H1 (cell line): Measurements from ENCODE around the gene SPIRE1. TPM values are rescaled to one million over a fixed set of nuclear protein-coding genes. Genes with fewer than 3 reads are reported as not detected.

ENCODE experiments used
- CTCF ChIA-PET: fragments of 300-600 bp; sonication (Branson Sonifier 250); formaldehyde crosslinking; loops from one replicate; lab custom pipeline; 2021; ENCODE audit not compliant: partially characterized antibody; lab: Charles Lee
- POLR2A ChIA-PET: fragments of 300-600 bp; sonication (Branson Sonifier 250); formaldehyde crosslinking; loops from one replicate; lab custom pipeline; 2021; ENCODE audit warnings: inconsistent platforms; ENCODE audit not compliant: partially characterized antibody; lab: Charles Lee
- DNase-seq, 2 experiments: peaks; one replicate each; pipeline versions ENCODE4 v3.0.0 to v3.0.0-alpha.2; 2010 to 2022; ENCODE audit warnings: low spot score in 2 of 2, low read depth in 1 of 2, mixed read lengths in 1 of 2
- FAIRE-seq: peaks from 2 replicates; lab custom pipeline; 2011; peaks lifted over from hg19 to GRCh38; lab: Jason Lieb, UNC
- H2AFZ ChIP-seq: 2 replicates; pipeline ENCODE4 v1.8.1; 2012; ENCODE audit warnings: low read length, inconsistent platforms
- H2AK5ac ChIP-seq: 2 replicates; pipeline ENCODE4 v1.6.1; 2013; ENCODE audit warnings: low read depth, low read length
- H2BK120ac ChIP-seq: replicated peaks from 2 replicates; pipeline ENCODE3; 2013; ENCODE audit warnings: low read depth, low read length, inconsistent platforms
- H2BK12ac ChIP-seq: 2 replicates; pipeline ENCODE4 v1.6.1; 2013; ENCODE audit warnings: low read depth, low read length
- H2BK15ac ChIP-seq: 2 replicates; pipeline ENCODE4 v1.6.1; 2013; ENCODE audit warnings: low read length
- H2BK20ac ChIP-seq: 2 replicates; pipeline ENCODE4 v1.6.1; 2013; ENCODE audit warnings: low read length
- H2BK5ac ChIP-seq: 2 replicates; pipeline ENCODE4 v1.6.1; 2013; ENCODE audit warnings: low read depth, low read length
- H3K14ac ChIP-seq: 2 replicates; pipeline ENCODE4 v1.6.1; 2013; ENCODE audit warnings: inconsistent platforms; ENCODE audit not compliant: insufficient read length
- H3K18ac ChIP-seq: 2 replicates; pipeline ENCODE4 v1.6.1; 2013; ENCODE audit warnings: low read length; ENCODE audit errors: extremely low read depth
- H3K23ac ChIP-seq: 2 replicates; pipeline ENCODE4 v1.6.1; 2013; ENCODE audit warnings: inconsistent platforms; ENCODE audit not compliant: insufficient read length
- H3K23me2 ChIP-seq: 2 replicates; pipeline ENCODE4 v1.6.1; 2013; ENCODE audit warnings: low read depth, low read length
- H3K27ac ChIP-seq: 2 replicates; pipeline ENCODE4 v1.6.1; 2011; ENCODE audit warnings: low read depth, low read length, inconsistent platforms
- H3K27me3 ChIP-seq, 4 experiments: replicated peaks in 1 of 4; 1 replicate in 1 of 4; 2 replicates in 3 of 4; pipeline versions ENCODE4 v1.6.1 to v1.8.1; 2011 to 2013; ENCODE audit warnings: low read length in 3 of 4, mild to moderate bottlenecking in 3 of 4, inconsistent platforms in 2 of 4, mixed read lengths in 2 of 4, moderate library complexity in 1 of 4; ENCODE audit not compliant: control insufficient read depth in 3 of 4, insufficient read depth in 3 of 4; ENCODE audit errors: extremely low read depth in 1 of 4
- H3K36me3 ChIP-seq, 4 experiments: 2 replicates each; pipeline versions ENCODE4 v1.6.1 to v1.8.1; 2011 to 2013; ENCODE audit warnings: mild to moderate bottlenecking in 4 of 4, low read length in 3 of 4, moderate library complexity in 2 of 4, control low read depth in 1 of 4, inconsistent platforms in 1 of 4; ENCODE audit not compliant: insufficient read depth in 4 of 4, control insufficient read depth in 2 of 4
- H3K4ac ChIP-seq: replicated peaks from 2 replicates; pipeline ENCODE3; 2013; ENCODE audit warnings: low read length, low read depth, mixed read lengths, inconsistent platforms; ENCODE audit not compliant: insufficient read length
- H3K4me1 ChIP-seq, 4 experiments: replicated peaks in 1 of 4; 1 replicate in 1 of 4; 2 replicates in 3 of 4; pipeline versions ENCODE4 v1.6.1 to v1.8.1; 2011 to 2013; ENCODE audit warnings: low read length in 3 of 4, inconsistent platforms in 2 of 4, mixed read lengths in 1 of 4; ENCODE audit not compliant: insufficient read depth in 4 of 4, control insufficient read depth in 3 of 4
- H3K4me2 ChIP-seq, 2 experiments: 2 replicates each; pipeline versions ENCODE4 v1.6.1 to v1.8.1; 2011 to 2013; ENCODE audit warnings: low read depth in 2 of 2, low read length in 2 of 2, control low read depth in 1 of 2, inconsistent platforms in 1 of 2, mild to moderate bottlenecking in 1 of 2; ENCODE audit not compliant: insufficient read depth in 1 of 2
- H3K4me3 ChIP-seq, 4 experiments: fragments of 200-600, 300-600 bp in 1 of 4; sonication (generic), shearing (Covaris generic), sonication (Bioruptor Twin) in 1 of 4; 2 replicates each; pipeline versions ENCODE4 v1.5.1 to v1.8.1; 2011 to 2016; ENCODE audit warnings: low read length in 4 of 4, low read depth in 3 of 4, control low read depth in 2 of 4, inconsistent platforms in 2 of 4, mild to moderate bottlenecking in 2 of 4, mixed read lengths in 1 of 4, moderate library complexity in 1 of 4; ENCODE audit not compliant: insufficient read depth in 2 of 4; ENCODE audit errors: extremely low read depth in 1 of 4
- H3K56ac ChIP-seq: replicated peaks from 2 replicates; pipeline ENCODE3; 2013; ENCODE audit warnings: low read depth, mild to moderate bottlenecking, mixed read lengths, low read length, inconsistent platforms; ENCODE audit not compliant: insufficient read length
- H3K79me1 ChIP-seq: 2 replicates; pipeline ENCODE4 v1.6.1; 2013; ENCODE audit warnings: low read depth, low read length, control low read depth
- H3K79me2 ChIP-seq, 2 experiments: 2 replicates each; pipeline versions ENCODE4 v1.6.1 to v1.8.1; 2012 to 2013; ENCODE audit warnings: low read length in 2 of 2, mild to moderate bottlenecking in 2 of 2, inconsistent platforms in 1 of 2; ENCODE audit not compliant: insufficient read depth in 2 of 2, control insufficient read depth in 1 of 2
- H3K9ac ChIP-seq, 4 experiments: replicated peaks in 1 of 4; 1 replicate in 1 of 4; 2 replicates in 3 of 4; pipeline versions ENCODE4 v1.6.1 to v1.8.1; 2011 to 2013; ENCODE audit warnings: low read depth in 3 of 4, low read length in 3 of 4, control low read depth in 2 of 4, mild to moderate bottlenecking in 2 of 4, moderate library complexity in 2 of 4, inconsistent platforms in 1 of 4; ENCODE audit errors: extremely low read depth in 1 of 4
- H3K9me3 ChIP-seq, 2 experiments: 2 replicates each; pipeline versions ENCODE4 v1.6.1 to v1.8.1; 2012 to 2013; ENCODE audit warnings: mild to moderate bottlenecking in 2 of 2, moderate library complexity in 2 of 2, control low read depth in 1 of 2, inconsistent platforms in 1 of 2, low read depth in 1 of 2, low read length in 1 of 2, mixed read lengths in 1 of 2; ENCODE audit not compliant: insufficient read depth in 2 of 2
- H4K20me1 ChIP-seq, 2 experiments: replicated peaks in 1 of 2; 2 replicates each; pipeline versions ENCODE3 to v1.8.1; 2011 to 2013; ENCODE audit warnings: inconsistent platforms in 2 of 2, low read length in 2 of 2, mild to moderate bottlenecking in 1 of 2; ENCODE audit not compliant: insufficient read depth in 2 of 2, control insufficient read depth in 1 of 2
- H4K5ac ChIP-seq: 2 replicates; pipeline ENCODE4 v1.6.1; 2013; ENCODE audit warnings: low read length, low read depth, mixed read lengths, inconsistent platforms; ENCODE audit not compliant: insufficient read length
- H4K8ac ChIP-seq: 2 replicates; pipeline ENCODE4 v1.8.0; 2013; ENCODE audit warnings: mild to moderate bottlenecking, moderate library complexity, low read length, inconsistent platforms; ENCODE audit not compliant: insufficient read depth; ENCODE audit errors: extremely low read depth
- H4K91ac ChIP-seq: replicated peaks from 2 replicates; pipeline ENCODE3; 2013; ENCODE audit warnings: low read length, mixed read lengths, inconsistent platforms; ENCODE audit not compliant: insufficient read length
- CEBPB ChIP-seq: IDR thresholded peaks from 2 replicates; pipeline ENCODE4 v1.6.1; 2012; ENCODE audit warnings: low read depth, low read length
- CTBP2 ChIP-seq: IDR thresholded peaks from 2 replicates; pipeline ENCODE4 v1.7.0; 2011; ENCODE audit warnings: borderline replicate concordance, mild to moderate bottlenecking, moderate library complexity, mixed read lengths, low read length; ENCODE audit not compliant: insufficient read depth, insufficient read length
- EGR1 ChIP-seq: IDR thresholded peaks from 2 replicates; pipeline ENCODE4 v1.6.1; 2011; ENCODE audit warnings: low read depth, low read length, borderline replicate concordance
- KDM1A ChIP-seq: fragments of 200-600, 300-600 bp; sonication (generic); IDR thresholded peaks from 2 replicates; pipeline ENCODE4 v1.7.1; 2016; ENCODE audit warnings: mild to moderate bottlenecking, low read length, borderline replicate concordance
- NANOG ChIP-seq: IDR thresholded peaks from 2 replicates; pipeline ENCODE4 v1.6.1; 2011; ENCODE audit warnings: low read length, low read depth, mild to moderate bottlenecking, inconsistent platforms; ENCODE audit not compliant: insufficient read depth, poor library complexity, severe bottlenecking
- SAP30 ChIP-seq: fragments of 300-600 bp; sonication (generic); IDR thresholded peaks from 2 replicates; pipeline ENCODE4 v1.7.1; 2012; ENCODE audit warnings: low read length, moderate library complexity, mild to moderate bottlenecking, inconsistent platforms; ENCODE audit not compliant: insufficient read depth, insufficient replicate concordance
- SUZ12 ChIP-seq: fragments of 200-600 bp; sonication (generic); IDR thresholded peaks from 2 replicates; pipeline ENCODE4 v1.6.1; 2012; ENCODE audit warnings: mild to moderate bottlenecking, inconsistent platforms, low read length, moderate library complexity, mixed read lengths
- TBP ChIP-seq: IDR thresholded peaks from 2 replicates; pipeline ENCODE4 v1.6.1; 2011; ENCODE audit warnings: low read depth, low read length, improper control_type of control experiment
- USF2 ChIP-seq: IDR thresholded peaks from 2 replicates; pipeline ENCODE4 v1.6.1; 2011; ENCODE audit warnings: low read length, improper control_type of control experiment
- WGBS, 2 experiments: shearing (Covaris generic) in 1 of 2; methylation state at CpG; one replicate each; pipeline versions ENCODE4 v1.1.6 to v1.1.7; 2013 to 2015; ENCODE audit warnings: low lambda C conversion rate in 2 of 2, mixed read lengths in 2 of 2, inconsistent platforms in 1 of 2, low coverage in 1 of 2, missing lambda C conversion rate in 1 of 2; ENCODE audit not compliant: insufficient replicate concordance in 2 of 2, insufficient coverage in 1 of 2, insufficient read length in 1 of 2; ENCODE audit errors: extremely low coverage in 1 of 2, missing lambda C conversion rate in 1 of 2; 5-methylcytosine and 5-hydroxymethylcytosine counted together
- polyA plus RNA-seq, 7 experiments: library from polyadenylated mRNA; depleted of rRNA in 3 of 7; stranded (reverse) in 5 of 7; unstranded in 2 of 7; fragments of >200 nt in 5 of 7; fragments of 200-250 nt in 2 of 7; gene quantifications; 1 replicate in 5 of 7; 2 replicates in 1 of 7; 4 replicates in 1 of 7; pipeline versions ENCODE4 v1.2.1 to v1.2.3, GENCODE V29; 2011 to 2013; ENCODE audit warnings: missing spikeins in 2 of 7, mixed read lengths in 2 of 7
- total RNA-seq: library from RNA; stranded (reverse); fragmentation: NEBNext Ultra II Directional; extraction: Animal tissue kit (Norgen Biotek cat#: 25700); gene quantifications from 2 replicates; pipeline ENCODE4 v1.2.1, GENCODE V29; 2021
- TF ChIP-seq, protein P1 (sequence below): IDR thresholded peaks from 2 replicates; pipeline ENCODE4 v1.6.1; 2011; ENCODE audit warnings: low read depth, mild to moderate bottlenecking, low read length; ENCODE audit not compliant: insufficient read depth

The SPIRE1 gene
- total and polyA plus RNA-seq, 2 of the 8 experiments (the other 6 are each of a cell fraction or from before 2014, with no cell fraction given): 6.0 to 21.5 TPM

GRCh38 chr18:12507007-12507406 is 150.9 kb downstream of the SPIRE1 start:
- Histone ChIP-seq H3K18ac (no peak overlapping the region), H3K36me3 (no peaks in the 10 kb centered on the region; a peak in 1 of 8 replicates), H2BK5ac (no peak overlapping the region), H3K4me1 (no peaks in the 10 kb centered on the region), H3K27ac (no peak overlapping the region), H3K14ac (no peak overlapping the region), H4K8ac (no peak overlapping the region), H4K91ac (no peak overlapping the region), H2BK20ac (no peak overlapping the region), H4K20me1 (no peaks in the 10 kb centered on the region), H2BK15ac (no peak overlapping the region), H3K79me2 (no peaks in the 10 kb centered on the region), H3K56ac (no peak overlapping the region), H2BK12ac (no peak overlapping the region), H3K9me3 (peaks cover 4 to 8% of the 10 kb centered on the region in 2 experiments), H3K4me2 (no peak overlapping the region), H3K27me3 (no peaks in the 10 kb centered on the region), H3K23me2 (no peaks in the 10 kb centered on the region), H3K23ac (no peak overlapping the region), H2BK120ac (no peak overlapping the region), H3K79me1 (no peaks in the 10 kb centered on the region), H3K4ac (no peak overlapping the region), H2AFZ (no peak overlapping the region), H3K4me3 (no peak overlapping the region), H3K9ac (no peak overlapping the region), H2AK5ac (no peak overlapping the region), H4K5ac (no peak overlapping the region)
- 93% methylated on average over 5 of the region's 5 CpGs; no CpG with 5 or more reads in 1 of the 2 experiments for WGBS, 2 experiments
- TF ChIP-seq, protein P1, sequence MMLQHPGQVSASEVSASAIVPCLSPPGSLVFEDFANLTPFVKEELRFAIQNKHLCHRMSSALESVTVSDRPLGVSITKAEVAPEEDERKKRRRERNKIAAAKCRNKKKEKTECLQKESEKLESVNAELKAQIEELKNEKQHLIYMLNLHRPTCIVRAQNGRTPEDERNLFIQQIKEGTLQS: no peak
- TF ChIP-seq USF2 (no peak), SAP30 (no peak), SUZ12 (no peak), NANOG (no peak), CEBPB (no peak), EGR1 (no peak), KDM1A (no peak), TBP (no peak), CTBP2 (no peak)
- ChIA-PET CTCF (interaction anchor here (0.9 to 1.0 kb wide), 2 partner anchors 32 to 154 kb away, joined by 3 to 5 read pairs; no protein-coding TSS in a partner anchor), POLR2A (interaction anchor here (0.7 kb wide), 1 partner anchor 14 kb away, joined by 4 read pairs; no protein-coding TSS in a partner anchor)
- FAIRE-seq (no peak), DNase-seq (no peak)
